ENCODE measurements around the gene SERPINA7. TPM values are rescaled to one million over a fixed set of nuclear protein-coding genes. Genes with fewer than 3 reads are reported as not detected.
A peak's percentile ranks its signal among the peaks of the same experiment; 100 is the strongest.

The SERPINA7 gene
- total and polyA plus RNA-seq, 2 of the 13 experiments (the other 11 are each of a cell fraction or from before 2014, with no cell fraction given), result 315 to 456 TPM

DNA sequence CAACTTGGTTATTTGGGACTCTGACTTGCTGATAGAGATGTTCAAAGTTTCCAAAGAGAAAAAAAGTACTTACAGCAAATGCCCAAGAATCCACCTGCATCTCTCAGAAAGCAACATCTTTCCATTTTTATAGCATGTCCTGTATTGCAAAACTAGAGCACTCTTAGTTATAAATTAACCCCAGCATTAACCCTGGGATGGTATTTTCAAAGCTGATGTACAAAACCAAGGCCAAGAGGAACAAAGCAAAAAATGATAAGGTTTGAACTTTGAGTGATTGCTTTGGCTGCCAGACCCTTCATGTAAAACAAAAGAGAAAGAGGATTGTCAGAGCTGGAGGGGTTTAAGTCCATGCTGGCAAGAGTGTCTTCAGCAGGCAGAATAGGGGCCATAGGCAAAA lies at the start of gene SERPINA7 (continued):
- TF ChIP-seq AHDC1 (CRISPR knock-in tag; IDR thresholded peaks at IDR 0.05; ENCODE audit: borderline replicate concordance) (peak; percentile 55; the same call in 1 of the 2 replicates), POLR2G (IDR thresholded peaks at IDR 0.05; ENCODE audit: low read depth, low read length) (peak; percentile 61), CEBPB (IDR thresholded peaks at IDR 0.05; ENCODE audit: borderline replicate concordance, low read depth, low read length) (peak; percentile 77), ELF3 (CRISPR knock-in tag; IDR thresholded peaks at IDR 0.05) (no peak), HNF1B (CRISPR knock-in tag; IDR thresholded peaks at IDR 0.05) (peak; percentile 85), NCOR1 (IDR thresholded peaks at IDR 0.05; ENCODE audit: borderline replicate concordance, low read length) (peak; percentile 77; the same call in 1 of the 2 replicates), GATA4 (IDR thresholded peaks at IDR 0.05; ENCODE audit: borderline replicate concordance, low read depth) (peak; percentile 86; the same call in 1 of the 2 replicates), ZNF124 (CRISPR knock-in tag; IDR thresholded peaks at IDR 0.05) (no peak), NFIC (IDR thresholded peaks at IDR 0.05; ENCODE audit: low read length) (peak; percentile 81), KDM6A (CRISPR knock-in tag; IDR thresholded peaks at IDR 0.05; ENCODE audit: low read depth) (no peak), KDM5A (IDR thresholded peaks at IDR 0.05; ENCODE audit: borderline replicate concordance, low read length) (peak; percentile 25; the same call in 1 of the 2 replicates), MIXL1 (CRISPR knock-in tag; IDR thresholded peaks at IDR 0.05) (peak; percentile 72; the same call in 1 of the 2 replicates), SAP130 (CRISPR knock-in tag; IDR thresholded peaks at IDR 0.05; ENCODE audit: low read depth) (peak; percentile 78), MXD1 (CRISPR knock-in tag; IDR thresholded peaks at IDR 0.05) (no peak), EP300 (IDR thresholded peaks at IDR 0.05; ENCODE audit: low read depth in 2 of 2, low read length in 2 of 2) (peak in 1 of 2 experiments; percentile 89; a peak in 2 of 4 replicates), EP300 (CRISPR knock-in tag; IDR thresholded peaks at IDR 0.05; ENCODE audit: borderline replicate concordance) (peak; percentile 57; the same call in 1 of the 2 replicates), FOXP1 (IDR thresholded peaks at IDR 0.05) (no peak), FOXP1 (CRISPR knock-in tag; IDR thresholded peaks at IDR 0.05) (peak; percentile 41; the same call in 1 of the 2 replicates), HNF4G (IDR thresholded peaks at IDR 0.05; ENCODE audit: borderline replicate concordance, low read depth, low read length) (peak; percentile 27; the same call in 1 of the 2 replicates), HNF4G (CRISPR knock-in tag; IDR thresholded peaks at IDR 0.05; ENCODE audit: borderline replicate concordance, low read depth) (no peak)
- TF ChIP-seq, protein P1, sequence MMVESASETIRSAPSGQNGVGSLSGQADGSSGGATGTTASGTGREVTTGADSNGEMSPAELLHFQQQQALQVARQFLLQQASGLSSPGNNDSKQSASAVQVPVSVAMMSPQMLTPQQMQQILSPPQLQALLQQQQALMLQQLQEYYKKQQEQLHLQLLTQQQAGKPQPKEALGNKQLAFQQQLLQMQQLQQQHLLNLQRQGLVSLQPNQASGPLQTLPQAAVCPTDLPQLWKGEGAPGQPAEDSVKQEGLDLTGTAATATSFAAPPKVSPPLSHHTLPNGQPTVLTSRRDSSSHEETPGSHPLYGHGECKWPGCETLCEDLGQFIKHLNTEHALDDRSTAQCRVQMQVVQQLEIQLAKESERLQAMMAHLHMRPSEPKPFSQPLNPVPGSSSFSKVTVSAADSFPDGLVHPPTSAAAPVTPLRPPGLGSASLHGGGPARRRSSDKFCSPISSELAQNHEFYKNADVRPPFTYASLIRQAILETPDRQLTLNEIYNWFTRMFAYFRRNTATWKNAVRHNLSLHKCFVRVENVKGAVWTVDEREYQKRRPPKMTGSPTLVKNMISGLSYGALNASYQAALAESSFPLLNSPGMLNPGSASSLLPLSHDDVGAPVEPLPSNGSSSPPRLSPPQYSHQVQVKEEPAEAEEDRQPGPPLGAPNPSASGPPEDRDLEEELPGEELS (CRISPR knock-in tag; IDR thresholded peaks at IDR 0.05), result peak; percentile 60; the same call in 1 of the 2 replicates
- TF ChIP-seq, protein P2, sequence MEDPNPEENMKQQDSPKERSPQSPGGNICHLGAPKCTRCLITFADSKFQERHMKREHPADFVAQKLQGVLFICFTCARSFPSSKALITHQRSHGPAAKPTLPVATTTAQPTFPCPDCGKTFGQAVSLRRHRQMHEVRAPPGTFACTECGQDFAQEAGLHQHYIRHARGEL (CRISPR knock-in tag; IDR thresholded peaks at IDR 0.05), result no peak

Data from HepG2 (cell line).